GM12892 (cell line): Measurements from ENCODE around the gene ATP2B2.

Experiments used
- POLR2A ChIP-seq: IDR thresholded peaks from 2 replicates; pipeline ENCODE4 v1.6.1; 2011; ENCODE audit warnings: low read depth, low read length, control low read depth
- POLR2AphosphoS5 ChIP-seq: IDR thresholded peaks from 2 replicates; pipeline ENCODE4 v1.6.1; 2011; ENCODE audit warnings: low read depth, low read length, control low read depth

DNA sequence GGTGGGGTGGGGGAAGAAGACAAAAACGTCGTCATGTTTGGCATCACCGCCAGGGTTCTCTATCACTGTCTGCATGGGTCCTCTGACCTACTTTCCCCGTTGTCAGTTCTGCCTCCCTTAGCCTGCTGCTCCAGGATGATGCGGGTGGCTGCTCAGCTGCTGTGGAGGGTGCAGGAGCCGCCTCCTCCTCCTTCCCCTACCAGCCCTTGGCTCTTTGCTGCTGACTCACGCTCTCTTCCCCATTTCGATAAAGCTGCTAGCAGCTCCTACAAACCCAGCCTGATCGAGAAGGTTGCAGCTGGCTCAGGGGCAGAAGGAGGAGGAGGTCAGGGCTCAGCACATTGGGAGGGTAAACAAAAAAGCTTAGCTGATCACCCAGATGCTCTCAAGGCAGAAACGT lies 135.0 kb downstream of the ATP2B2 start:
- TF ChIP-seq POLR2A (no peak), POLR2AphosphoS5 (no peak)
